Esophagus muscularis mucosa (tissue), 4 donors: Measurements from ENCODE around the gene RTN4. TPM values are rescaled to one million over a fixed set of nuclear protein-coding genes. Genes with fewer than 3 reads are reported as not detected.
A peak's percentile ranks its signal among the peaks of the same experiment; 100 is the strongest.

Source experiments
- DNase-seq: peaks from one replicate; pipeline ENCODE4 v3.0.0-alpha.2; 2017; ENCODE audit errors: extremely low spot score
- H3K27ac ChIP-seq, 4 donors: fragments of 200-600 bp; sonication (generic); replicated peaks in 1 of 4; 1 replicate in 3 of 4; 2 replicates in 1 of 4; pipeline ENCODE4 v1.5.1; 2016 to 2019; ENCODE audit warnings: mild to moderate bottlenecking in 1 of 4
- H3K27me3 ChIP-seq, 4 donors: fragments of 200-600 bp; sonication (generic); one replicate each; pipeline versions ENCODE4 v1.5.1 to v1.6.0; 2016 to 2019
- H3K36me3 ChIP-seq, 4 donors: fragments of 200-600 bp; sonication (generic); one replicate each; pipeline ENCODE4 v1.5.1; 2016 to 2019
- H3K4me1 ChIP-seq, 4 donors: fragments of 200-600 bp; sonication (generic); one replicate each; pipeline ENCODE4 v1.5.1; 2016 to 2019
- H3K4me3 ChIP-seq, 4 donors: fragments of 200-600 bp; sonication (generic); 1 replicate in 2 of 4; 2 replicates in 2 of 4; pipeline ENCODE4 v1.5.1; 2016 to 2019; ENCODE audit warnings: mild to moderate bottlenecking in 4 of 4, moderate library complexity in 1 of 4
- H3K9me3 ChIP-seq, 4 donors: fragments of 200-600 bp; sonication (generic); 1 replicate in 3 of 4; 2 replicates in 1 of 4; pipeline ENCODE4 v1.5.1; 2016 to 2019
- EP300 ChIP-seq: sonication (generic); formaldehyde crosslinking; IDR thresholded peaks from one replicate; pipeline ENCODE4 v1.6.1; 2017; ENCODE audit warnings: antibody characterized with exemption
- POLR2A ChIP-seq: fragments of 450-650 bp; IDR thresholded peaks from one replicate; pipeline ENCODE4 v1.6.1; 2017; ENCODE audit warnings: antibody characterized with exemption, moderate library complexity, mild to moderate bottlenecking, low read depth
- POLR2AphosphoS5 ChIP-seq, 2 donors: sonication (generic); formaldehyde crosslinking; IDR thresholded peaks; one replicate each; pipeline ENCODE4 v1.6.1; 2017; ENCODE audit warnings: antibody characterized with exemption in 2 of 2
- WGBS: methylation state at CpG from one replicate; pipeline ENCODE4 v1.1.5; 2018; 5-methylcytosine and 5-hydroxymethylcytosine counted together
- intact Hi-C: fragments of 100-400 bp; cut with DNase I; formaldehyde crosslinking; loops from one replicate; pipeline ENCODE4 v1.15.1; 2023
- total RNA-seq, 4 donors: library from RNA; depleted of rRNA; stranded (reverse); fragments of >200 nt; gene quantifications; one replicate each; pipeline versions ENCODE4 v1.1.0 to v1.2.1, GENCODE V29; 2016
- TF ChIP-seq, protein P1 (sequence below), 3 experiments: fragments of 200-600 bp in 2 of 3; fragments of 450-650 bp in 1 of 3; sonication (generic) in 2 of 3; IDR thresholded peaks; one replicate each; pipeline ENCODE4 v1.5.1; 2017 to 2019; ENCODE audit warnings: antibody characterized with exemption in 3 of 3, mild to moderate bottlenecking in 2 of 3, moderate library complexity in 1 of 3

The RTN4 gene
- total RNA-seq, 4 donors from 2014 or later: 214 to 272 (median 251) TPM

DNA sequence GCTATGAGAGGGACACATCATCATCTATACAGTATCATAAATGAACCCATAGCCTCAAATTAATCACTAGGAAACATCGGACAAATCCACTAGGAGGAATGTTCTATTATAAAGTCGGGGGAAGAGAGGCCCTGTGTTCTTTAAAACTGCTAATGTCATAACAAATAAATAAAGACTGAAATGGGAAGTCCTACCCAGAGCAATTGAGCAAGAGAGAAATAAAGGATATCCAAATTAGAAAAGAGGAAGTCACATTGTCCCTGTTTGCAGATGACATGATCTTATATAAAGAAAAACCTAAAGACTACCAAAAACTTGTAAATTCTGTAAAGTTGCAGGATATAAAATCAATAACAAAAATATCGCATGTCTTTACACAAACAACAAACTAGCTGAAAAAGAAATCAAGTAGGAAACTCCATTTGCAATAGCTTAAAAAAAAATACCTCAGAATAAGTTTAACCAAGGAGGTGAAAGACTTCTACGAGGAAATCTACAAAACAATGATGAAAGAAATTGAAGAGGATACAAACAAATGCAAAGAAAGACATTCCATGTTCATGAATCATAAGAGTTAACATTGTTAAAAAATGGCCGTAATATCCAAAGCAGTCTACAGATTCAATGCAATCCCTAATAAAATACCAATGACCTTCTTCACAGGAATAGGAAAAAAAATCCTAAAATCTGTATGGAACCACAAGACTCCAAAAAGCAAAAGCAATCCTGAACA lies 30.6 kb downstream of the RTN4 start:
- Histone ChIP-seq H3K27me3 (no peaks in the 10 kb centered on the region), H3K4me3 (no peak overlapping the region), H3K36me3 (peaks cover 0 to 6% (median 2%) of the 10 kb centered on the region in 4 donors), H3K4me1 (peaks cover 2 to 72% (median 62%) of the 10 kb centered on the region in 4 donors), H3K27ac (peak overlapping the region in 1 of 4 donors; percentile 12), H3K9me3 (no peaks in the 10 kb centered on the region)
- 70% methylated on average over 5 of the region's 5 CpGs for WGBS
- TF ChIP-seq EP300 (no peak), POLR2AphosphoS5 (IDR thresholded peaks at IDR 0.05) (no peak), POLR2A (no peak)
- TF ChIP-seq, protein P1, sequence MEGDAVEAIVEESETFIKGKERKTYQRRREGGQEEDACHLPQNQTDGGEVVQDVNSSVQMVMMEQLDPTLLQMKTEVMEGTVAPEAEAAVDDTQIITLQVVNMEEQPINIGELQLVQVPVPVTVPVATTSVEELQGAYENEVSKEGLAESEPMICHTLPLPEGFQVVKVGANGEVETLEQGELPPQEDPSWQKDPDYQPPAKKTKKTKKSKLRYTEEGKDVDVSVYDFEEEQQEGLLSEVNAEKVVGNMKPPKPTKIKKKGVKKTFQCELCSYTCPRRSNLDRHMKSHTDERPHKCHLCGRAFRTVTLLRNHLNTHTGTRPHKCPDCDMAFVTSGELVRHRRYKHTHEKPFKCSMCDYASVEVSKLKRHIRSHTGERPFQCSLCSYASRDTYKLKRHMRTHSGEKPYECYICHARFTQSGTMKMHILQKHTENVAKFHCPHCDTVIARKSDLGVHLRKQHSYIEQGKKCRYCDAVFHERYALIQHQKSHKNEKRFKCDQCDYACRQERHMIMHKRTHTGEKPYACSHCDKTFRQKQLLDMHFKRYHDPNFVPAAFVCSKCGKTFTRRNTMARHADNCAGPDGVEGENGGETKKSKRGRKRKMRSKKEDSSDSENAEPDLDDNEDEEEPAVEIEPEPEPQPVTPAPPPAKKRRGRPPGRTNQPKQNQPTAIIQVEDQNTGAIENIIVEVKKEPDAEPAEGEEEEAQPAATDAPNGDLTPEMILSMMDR (IDR thresholded peaks at IDR 0.05): no peak
- no peak for DNase-seq
- intact Hi-C loops: loop anchor here (10.0 kb wide), 1 partner anchor 145 kb away; no protein-coding TSS in a partner anchor

DNA sequence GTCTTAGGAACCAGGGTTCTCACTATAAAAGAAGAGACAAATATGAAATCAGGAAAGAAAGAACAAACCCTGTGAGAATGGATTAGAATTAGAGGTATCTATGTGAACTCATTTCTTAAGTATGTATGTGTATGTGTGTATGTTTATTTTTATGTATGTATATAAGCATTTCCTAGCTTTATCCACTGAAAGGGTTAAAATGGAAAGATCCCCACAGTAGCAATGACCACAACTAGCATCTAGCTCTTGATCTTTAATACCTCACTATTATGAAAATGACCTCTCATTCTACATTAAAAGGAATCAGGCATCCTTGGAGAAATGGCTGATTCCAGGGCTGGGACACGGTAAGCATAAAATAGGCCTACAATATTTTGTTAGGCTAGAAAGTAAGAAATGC lies 31.6 kb downstream of the RTN4 start:
- H3K4me1 ChIP-seq: peaks cover 10 to 73% (median 63%) of the 10 kb centered on the region in 4 donors
- intact Hi-C loops: loop anchor here (10.0 kb wide), 1 partner anchor 146 kb away; no protein-coding TSS in a partner anchor
- WGBS: 74% methylated on average over 1 of the region's 1 CpG

GRCh38 chr2:55017880-55018279 lies 32.4 kb downstream of the RTN4 start:
- Histone ChIP-seq H3K4me1 (peaks cover 13 to 73% (median 63%) of the 10 kb centered on the region in 4 donors), H3K9me3 (no peaks in the 10 kb centered on the region), H3K27ac (peak overlapping the region in 1 of 4 donors; percentile 18), H3K27me3 (no peaks in the 10 kb centered on the region), H3K36me3 (peaks cover 0 to 6% (median 2%) of the 10 kb centered on the region in 4 donors), H3K4me3 (no peak overlapping the region)
- TF ChIP-seq EP300: no peak
- TF ChIP-seq POLR2AphosphoS5 (IDR thresholded peaks at IDR 0.05): no peak
- no peak for TF ChIP-seq POLR2A
- TF ChIP-seq, protein P1 (IDR thresholded peaks at IDR 0.05): no peak
- 74% methylated on average over 3 of the region's 3 CpGs for WGBS
- DNase-seq: no peak
- intact Hi-C loops: loop anchor here (10.0 kb wide), 1 partner anchor 147 kb away; no protein-coding TSS in a partner anchor

More for the DNA sequence above, 31.6 kb downstream of the RTN4 start:
- TF ChIP-seq, protein P1 (IDR thresholded peaks at IDR 0.05): no peak
- no peak for TF ChIP-seq POLR2A
- no peak for TF ChIP-seq EP300
- no peak for TF ChIP-seq POLR2AphosphoS5 (IDR thresholded peaks at IDR 0.05)
- Histone ChIP-seq H3K4me3 (no peak overlapping the region), H3K9me3 (no peaks in the 10 kb centered on the region), H3K27ac (peak overlapping the region in 2 of 4 donors; percentile 12 to 18), H3K27me3 (no peaks in the 10 kb centered on the region), H3K36me3 (peaks cover 0 to 6% (median 2%) of the 10 kb centered on the region in 4 donors)
- DNase-seq: no peak

DNA sequence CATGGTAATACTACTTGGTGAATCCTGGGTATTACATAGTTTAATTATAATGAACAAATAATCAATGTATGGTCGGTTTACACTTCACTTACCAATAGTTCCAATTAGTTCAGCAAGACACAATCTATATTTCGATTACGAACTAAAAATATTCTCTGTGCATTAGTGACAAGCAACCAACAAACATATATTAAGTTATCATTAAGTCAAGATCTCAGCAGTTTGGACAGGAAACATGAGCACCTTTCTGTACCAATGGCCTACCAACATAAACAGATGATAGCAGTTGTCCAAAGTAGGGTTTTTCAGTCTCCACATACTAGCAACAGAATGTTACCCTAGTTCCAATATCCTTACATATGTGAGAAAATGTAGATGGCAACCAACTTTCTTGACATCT lies 32.8 kb downstream of the RTN4 start:
- DNase-seq: no peak
- no peaks in the 10 kb centered on the region for H3K27me3 ChIP-seq
- WGBS: 99% methylated on average over 3 of the region's 3 CpGs
- H3K4me1 ChIP-seq: peaks cover 17 to 73% (median 63%) of the 10 kb centered on the region in 4 donors
- intact Hi-C loops: loop anchor here (10.0 kb wide), 1 partner anchor 147 kb away; no protein-coding TSS in a partner anchor
- no peaks in the 10 kb centered on the region for H3K9me3 ChIP-seq
- no peak overlapping the region for H3K27ac ChIP-seq
- H3K36me3 ChIP-seq: peaks cover 0 to 6% (median 2%) of the 10 kb centered on the region in 4 donors
- H3K4me3 ChIP-seq: no peak overlapping the region
- TF ChIP-seq POLR2A: no peak
- TF ChIP-seq POLR2AphosphoS5 (IDR thresholded peaks at IDR 0.05): no peak
- no peak for TF ChIP-seq EP300
- TF ChIP-seq, protein P1 (IDR thresholded peaks at IDR 0.05): no peak
